HG02870 (cell line): ENCODE results near the gene SNX27.
"Not testable (repeated sequence)": the region's sequence is repeated elsewhere in the genome, so short reads cannot be mapped to it uniquely, and the experiment has no call there.

Experiments
- ATAC-seq: cut with Tn5 transposase; IDR thresholded peaks from one replicate; pipeline ENCODE4 v1.9.1; 2021; ENCODE audit warnings: mild to moderate bottlenecking, moderate library complexity; ENCODE audit not compliant: unreplicated experiment

SNX27 gene

DNA sequence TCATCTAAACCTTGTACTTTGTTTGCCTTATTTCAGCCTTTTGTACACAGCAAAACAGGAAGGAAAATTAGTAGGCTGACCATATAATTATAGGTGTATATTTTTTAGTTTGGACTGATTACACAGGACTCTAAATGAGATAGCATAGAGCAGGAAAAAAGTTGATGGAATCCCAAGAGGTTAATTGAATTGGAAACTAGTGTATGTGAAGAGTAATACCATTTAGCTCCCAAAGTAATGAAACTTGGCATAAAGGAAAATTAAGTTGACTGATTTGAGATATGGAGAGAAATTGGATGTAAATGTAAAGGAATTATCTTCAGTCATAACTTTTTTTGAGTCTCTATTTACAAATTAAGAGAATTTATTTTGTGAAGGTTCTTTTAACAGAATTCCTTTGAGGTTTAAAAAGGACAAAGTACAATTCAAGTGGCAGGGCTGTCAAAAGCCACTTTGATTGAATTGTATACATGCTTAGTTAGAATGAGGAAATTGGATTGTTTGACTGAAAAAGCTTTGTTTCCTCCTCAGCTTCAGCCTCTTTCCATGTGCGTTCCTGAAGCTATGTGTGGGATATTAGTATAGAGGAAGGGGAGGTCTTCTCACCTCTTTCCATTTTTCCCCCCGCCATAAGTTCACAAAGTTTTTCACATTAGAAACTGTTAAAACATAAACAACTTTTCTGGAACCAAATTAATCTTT, 26.4 kb downstream of the SNX27 start:
- ATAC-seq, result no peak

DNA sequence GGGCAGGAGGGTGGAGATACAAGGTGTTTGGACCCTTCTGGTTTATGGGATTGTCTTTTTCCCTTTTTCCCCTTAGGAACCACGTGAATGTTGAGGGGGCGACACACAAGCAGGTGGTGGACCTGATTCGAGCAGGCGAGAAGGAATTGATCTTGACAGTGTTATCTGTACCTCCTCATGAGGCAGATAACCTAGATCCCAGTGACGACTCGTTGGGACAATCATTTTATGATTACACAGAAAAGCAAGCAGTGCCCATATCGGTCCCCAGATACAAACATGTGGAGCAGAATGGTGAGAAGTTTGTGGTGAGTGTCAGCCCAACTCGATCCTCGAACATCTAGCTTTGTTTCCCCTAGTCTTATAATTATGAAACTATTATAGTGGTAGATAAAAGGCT, 27.0 kb downstream of the SNX27 start:
- ATAC-seq, result no peak

GRCh38 chr1:151639466-151639865, 27.6 kb downstream of the SNX27 start:
- ATAC-seq, result no peak

- ATAC-seq, result no peak
These were observed 29.4 kb downstream of the SNX27 start for GRCh38 chr1:151641229-151641628.

DNA sequence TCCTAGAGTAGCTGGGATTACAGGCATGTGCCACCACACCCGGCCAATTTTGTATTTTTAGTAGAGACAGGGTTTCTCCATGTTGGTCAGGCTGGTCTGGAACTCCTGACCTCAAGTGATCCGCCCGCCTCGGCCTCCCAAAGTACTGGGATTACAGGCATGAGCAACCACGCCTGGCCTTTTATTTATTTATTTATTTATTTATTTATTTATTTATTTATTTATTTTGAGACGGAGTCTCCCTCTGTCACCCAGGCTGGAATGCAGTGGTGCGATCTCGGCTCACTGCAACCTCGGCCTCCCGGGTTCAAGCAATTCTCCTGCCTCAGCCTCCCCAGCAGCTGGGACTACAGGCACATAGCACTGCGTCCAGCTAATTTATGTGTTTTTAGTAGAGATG, 31.2 kb downstream of the SNX27 start:
- not testable (repeated sequence) for ATAC-seq

GRCh38 chr1:151644001-151644400, 32.2 kb downstream of the SNX27 start:
- no peak for ATAC-seq

GRCh38 chr1:151653397-151653796, 41.5 kb downstream of the SNX27 start:
- no peak for ATAC-seq

DNA sequence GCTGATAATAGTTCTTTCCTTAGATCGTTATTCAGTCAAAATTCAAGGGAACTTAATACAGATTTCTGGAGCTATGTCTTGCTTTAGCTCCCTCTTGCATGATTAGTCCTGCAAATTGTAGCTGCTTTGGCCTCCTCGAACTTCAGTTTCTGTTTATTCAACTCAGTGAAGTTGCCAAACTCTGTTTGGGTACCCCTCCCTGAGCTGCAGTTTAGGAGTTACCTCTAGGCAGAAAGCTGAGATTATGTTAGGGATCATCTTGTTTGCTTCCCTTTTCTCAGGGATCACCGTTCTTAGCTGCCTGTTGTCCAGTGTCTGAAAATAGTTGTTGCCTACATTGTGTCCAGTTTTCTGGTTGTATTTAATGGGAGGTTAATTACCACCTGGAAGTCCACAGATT, 43.5 kb downstream of the SNX27 start:
- no peak for ATAC-seq

DNA sequence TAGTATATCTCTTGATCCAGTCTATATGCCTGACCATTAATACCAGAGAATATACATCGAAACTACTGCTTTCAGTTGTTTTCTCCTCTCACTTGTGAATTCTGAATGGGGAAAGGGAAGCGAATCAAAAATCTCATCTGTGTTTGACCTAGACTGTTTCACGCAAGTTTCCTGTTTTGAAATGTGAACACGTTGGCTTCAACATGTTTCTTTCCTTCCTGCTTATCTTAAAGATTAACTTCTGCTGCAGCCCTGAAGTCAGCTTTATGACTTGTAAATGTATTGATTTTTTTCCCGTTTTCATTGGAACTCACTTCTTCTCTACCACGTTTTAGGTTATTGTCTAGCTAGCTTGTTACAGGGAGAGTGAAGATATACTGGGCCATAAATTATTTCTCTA, 49.9 kb downstream of the SNX27 start:
- no peak for ATAC-seq

DNA sequence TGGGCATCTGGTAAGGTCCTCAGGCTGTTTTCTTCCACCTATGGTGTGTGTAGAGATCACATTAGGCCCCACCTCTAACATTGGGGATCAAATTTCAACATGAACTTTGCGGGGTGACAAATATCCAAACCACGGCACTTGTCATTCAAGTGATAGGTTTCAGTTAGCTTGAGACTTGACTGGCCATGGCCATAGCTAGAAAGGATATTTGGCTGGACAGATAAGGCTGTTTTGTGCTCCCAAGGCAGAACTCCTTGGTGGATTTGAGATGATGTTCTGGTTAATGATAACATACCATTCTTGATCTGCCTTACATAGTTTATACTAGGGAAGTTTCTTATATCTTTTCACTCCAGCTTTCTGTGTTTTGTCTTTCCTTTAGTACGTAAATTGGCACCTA, 56.2 kb downstream of the SNX27 start:
- no peak for ATAC-seq

GRCh38 chr1:151670036-151670675, 58.3 kb downstream of the SNX27 start:
- ATAC-seq, result not testable (repeated sequence)

GRCh38 chr1:151673407-151673806, 61.6 kb downstream of the SNX27 start:
- no peak for ATAC-seq

GRCh38 chr1:151680391-151680790, 68.5 kb downstream of the SNX27 start:
- no peak for ATAC-seq

DNA sequence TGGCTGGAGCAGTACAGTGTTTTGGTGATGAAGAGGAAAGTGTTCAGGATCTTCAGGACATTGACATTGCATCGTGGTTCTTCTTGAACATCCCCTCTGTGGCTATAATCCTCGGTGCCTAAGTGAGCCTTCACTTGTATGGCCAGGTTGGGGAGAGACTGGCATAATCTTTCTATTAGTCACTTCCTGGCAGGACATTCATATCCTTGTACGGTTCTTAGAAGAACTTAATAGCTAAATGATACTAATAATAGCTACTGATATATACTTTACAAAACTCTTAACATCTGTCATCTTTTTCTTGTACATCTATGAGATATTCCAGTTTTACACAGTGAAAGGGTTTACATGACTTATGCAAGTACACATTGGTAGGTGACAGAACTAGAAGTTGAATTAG, 69.0 kb downstream of the SNX27 start:
- ATAC-seq, result no peak

GRCh38 chr1:151681923-151682322, 70.1 kb downstream of the SNX27 start:
- ATAC-seq, result no peak

GRCh38 chr1:151682901-151683300, 71.1 kb downstream of the SNX27 start:
- ATAC-seq, result not testable (repeated sequence)

DNA sequence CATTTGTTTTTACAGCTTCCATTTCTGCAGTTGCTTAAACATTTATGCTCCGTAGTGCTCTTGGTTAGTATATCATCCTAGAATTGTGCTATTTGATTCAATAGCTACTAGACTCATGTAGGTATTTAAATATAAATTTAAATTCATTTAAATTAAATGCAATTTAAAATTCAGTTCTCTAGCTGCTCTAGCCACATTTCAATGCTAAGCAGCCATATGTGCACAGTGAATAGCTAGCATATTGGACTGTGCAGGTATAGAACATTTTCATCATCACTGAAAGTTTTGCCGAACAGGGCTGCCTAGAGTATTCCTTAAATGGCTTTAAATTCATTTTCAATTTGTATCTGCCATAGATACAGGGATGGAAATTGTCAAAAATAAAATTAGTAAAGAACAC, 72.3 kb downstream of the SNX27 start:
- no peak for ATAC-seq

DNA sequence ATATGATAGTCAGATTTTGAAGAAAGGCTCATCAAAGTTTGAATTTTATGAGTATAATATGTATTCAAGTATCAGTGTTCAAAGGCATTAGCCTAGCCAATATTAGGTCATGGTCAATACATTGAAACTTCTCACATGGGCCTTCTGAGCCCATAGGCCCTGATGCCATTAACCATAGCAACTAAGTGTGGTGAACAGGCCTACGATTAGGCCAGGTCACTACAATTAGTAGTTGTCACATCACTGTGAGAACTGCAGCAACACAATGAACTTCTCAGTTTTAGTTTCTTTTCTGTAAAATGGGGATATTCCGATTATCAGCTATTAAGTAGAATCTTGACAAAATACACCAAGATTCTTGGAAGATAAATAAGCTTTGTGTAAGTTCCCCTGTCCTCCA, 74.7 kb downstream of the SNX27 start:
- no peak for ATAC-seq

GRCh38 chr1:151689494-151689893, 77.6 kb downstream of the SNX27 start:
- ATAC-seq, result no peak

DNA sequence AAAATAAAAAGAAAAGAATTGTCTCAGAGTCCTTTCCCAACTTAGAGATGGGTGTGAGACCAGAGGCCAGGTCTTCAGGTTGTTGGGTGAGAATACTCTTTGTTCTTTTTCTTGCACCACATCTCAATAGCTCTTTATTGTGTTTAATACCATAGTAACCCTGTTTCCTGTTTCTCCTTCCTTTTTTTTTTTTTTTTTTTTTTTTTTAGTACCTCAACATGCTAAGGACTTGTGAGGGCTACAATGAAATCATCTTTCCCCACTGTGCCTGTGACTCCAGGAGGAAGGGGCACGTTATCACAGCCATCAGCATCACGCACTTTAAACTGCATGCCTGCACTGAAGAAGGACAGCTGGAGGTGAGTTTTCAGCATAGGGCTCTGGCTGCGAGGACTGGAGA, 80.4 kb downstream of the SNX27 start:
- ATAC-seq, result no peak

GRCh38 chr1:151693057-151693651, 81.3 kb downstream of the SNX27 start:
- no peak for ATAC-seq

- ATAC-seq, result no peak
These were observed 89.7 kb downstream of the SNX27 start for GRCh38 chr1:151701515-151701914.
